Measurements from ENCODE around the gene ULK3. TPM values are rescaled to one million over a fixed set of nuclear protein-coding genes. Genes with fewer than 3 reads are reported as not detected.

The ULK3 gene
- total and polyA plus RNA-seq, 9 donors = 17.4 to 45.7 (median 25.9) TPM

DNA sequence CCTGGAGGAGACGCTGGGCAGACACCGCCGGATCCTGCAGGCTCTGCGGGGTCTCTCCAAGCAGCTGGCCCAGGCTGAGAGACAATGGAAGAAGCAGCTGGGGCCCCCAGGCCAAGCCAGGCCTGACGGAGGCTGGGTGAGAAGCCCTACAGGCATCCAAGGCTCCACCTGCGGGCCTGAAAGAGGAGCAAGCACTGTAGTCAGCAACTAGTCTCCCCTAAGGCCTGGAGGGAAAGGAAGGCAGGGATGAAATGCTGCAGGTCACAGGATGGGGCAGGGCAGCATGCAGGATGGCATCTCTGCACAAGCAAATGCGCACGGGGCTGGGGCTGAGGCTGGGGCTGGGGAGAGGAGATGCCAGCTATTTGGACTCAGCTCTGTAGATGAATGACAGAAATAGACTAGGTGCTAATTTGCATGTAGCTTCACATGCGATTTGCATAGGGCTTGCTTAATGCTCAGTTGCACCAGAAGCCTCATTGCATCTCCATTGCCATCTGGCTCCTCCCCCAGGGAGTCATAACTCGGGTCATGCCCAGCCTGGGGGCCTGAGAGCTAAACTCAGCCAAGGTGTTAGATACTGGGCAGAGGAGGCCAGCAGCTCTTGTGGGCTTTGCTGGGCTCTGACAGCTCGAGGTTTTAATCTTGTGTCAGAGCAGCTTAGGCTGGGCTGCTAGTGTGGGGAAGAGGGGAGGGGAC lies 21.7 kb downstream of the ULK3 start:
- DNase-seq = no peak
- Histone ChIP-seq H3K36me3 (no peaks in the 10 kb centered on the region), H3K27ac (no peak overlapping the region), H3K27me3 (no peaks in the 10 kb centered on the region), H3K4me1 (ENCODE audit: insufficient read depth) (peaks cover 1% of the 10 kb centered on the region), H3K9me3 (no peaks in the 10 kb centered on the region), H3K4me3 (no peak overlapping the region)
- intact Hi-C loops (cut with DNase I) = no loop called here
- WGBS, 3 donors = 53 to 59% (median 58%) methylated on average over 11 of the region's 11 CpGs
- TF ChIP-seq, protein P1, sequence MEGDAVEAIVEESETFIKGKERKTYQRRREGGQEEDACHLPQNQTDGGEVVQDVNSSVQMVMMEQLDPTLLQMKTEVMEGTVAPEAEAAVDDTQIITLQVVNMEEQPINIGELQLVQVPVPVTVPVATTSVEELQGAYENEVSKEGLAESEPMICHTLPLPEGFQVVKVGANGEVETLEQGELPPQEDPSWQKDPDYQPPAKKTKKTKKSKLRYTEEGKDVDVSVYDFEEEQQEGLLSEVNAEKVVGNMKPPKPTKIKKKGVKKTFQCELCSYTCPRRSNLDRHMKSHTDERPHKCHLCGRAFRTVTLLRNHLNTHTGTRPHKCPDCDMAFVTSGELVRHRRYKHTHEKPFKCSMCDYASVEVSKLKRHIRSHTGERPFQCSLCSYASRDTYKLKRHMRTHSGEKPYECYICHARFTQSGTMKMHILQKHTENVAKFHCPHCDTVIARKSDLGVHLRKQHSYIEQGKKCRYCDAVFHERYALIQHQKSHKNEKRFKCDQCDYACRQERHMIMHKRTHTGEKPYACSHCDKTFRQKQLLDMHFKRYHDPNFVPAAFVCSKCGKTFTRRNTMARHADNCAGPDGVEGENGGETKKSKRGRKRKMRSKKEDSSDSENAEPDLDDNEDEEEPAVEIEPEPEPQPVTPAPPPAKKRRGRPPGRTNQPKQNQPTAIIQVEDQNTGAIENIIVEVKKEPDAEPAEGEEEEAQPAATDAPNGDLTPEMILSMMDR (IDR thresholded peaks at IDR 0.05) = no peak
- TF ChIP-seq EP300 (IDR thresholded peaks at IDR 0.05) (no peak), POLR2A (IDR thresholded peaks at IDR 0.05) (no peak)

GRCh38 chr15:74820056-74820455 lies 22.9 kb downstream of the ULK3 start:
- H3K27me3 ChIP-seq = no peaks in the 10 kb centered on the region
- intact Hi-C loops (cut with DNase I) = no loop called here
- TF ChIP-seq, protein P1 (IDR thresholded peaks at IDR 0.05) = no peak
- TF ChIP-seq EP300 (IDR thresholded peaks at IDR 0.05) (no peak), POLR2A (IDR thresholded peaks at IDR 0.05) (no peak)
- WGBS, 3 donors = 84 to 87% (median 85%) methylated on average over 5 of the region's 5 CpGs
- H3K36me3 ChIP-seq = no peaks in the 10 kb centered on the region
- no peaks in the 10 kb centered on the region for H3K9me3 ChIP-seq
- no peak for DNase-seq
- H3K27ac ChIP-seq = no peak overlapping the region
- H3K4me1 ChIP-seq (ENCODE audit: insufficient read depth) = no peaks in the 10 kb centered on the region
- no peak overlapping the region for H3K4me3 ChIP-seq

GRCh38 chr15:74817370-74817737 lies 25.6 kb downstream of the ULK3 start:
- no peak for TF ChIP-seq EP300 (IDR thresholded peaks at IDR 0.05)
- TF ChIP-seq, protein P1 (IDR thresholded peaks at IDR 0.05) = no peak
- no peak for TF ChIP-seq POLR2A (IDR thresholded peaks at IDR 0.05)
- no peaks in the 10 kb centered on the region for H3K9me3 ChIP-seq
- WGBS, 3 donors = 8 to 16% (median 12%) methylated on average over 9 of the region's 9 CpGs
- intact Hi-C loops (cut with DNase I) = loop anchor here in 1 of 4 donors (10.0 kb wide), 1 partner anchor 57 kb away; the partner anchor contains the start of gene SCAMP2
- no peaks in the 10 kb centered on the region for H3K27me3 ChIP-seq
- no peak overlapping the region for H3K4me3 ChIP-seq
- no peak for DNase-seq
- H3K4me1 ChIP-seq (ENCODE audit: insufficient read depth) = no peaks in the 10 kb centered on the region
- no peaks in the 10 kb centered on the region for H3K36me3 ChIP-seq
- no peak overlapping the region for H3K27ac ChIP-seq

GRCh38 chr15:74816624-74817369 lies 26.2 kb downstream of the ULK3 start:
- 38 to 47% (median 43%) methylated on average over 19 of the region's 19 CpGs for WGBS, 3 donors
- Histone ChIP-seq H3K27ac (no peak overlapping the region), H3K27me3 (no peaks in the 10 kb centered on the region), H3K9me3 (no peaks in the 10 kb centered on the region), H3K4me3 (no peak overlapping the region), H3K36me3 (no peaks in the 10 kb centered on the region), H3K4me1 (ENCODE audit: insufficient read depth) (no peaks in the 10 kb centered on the region)
- no peak for TF ChIP-seq POLR2A (IDR thresholded peaks at IDR 0.05)
- TF ChIP-seq, protein P1 (IDR thresholded peaks at IDR 0.05) = no peak
- TF ChIP-seq EP300 (IDR thresholded peaks at IDR 0.05) = no peak
- DNase-seq = no peak
- intact Hi-C loops (cut with DNase I) = loop anchor here in 1 of 4 donors (10.0 kb wide), 1 partner anchor 58 kb away; the partner anchor contains the start of gene SCAMP2
